ENCODE measurements around the gene DENND2C. TPM values are rescaled to one million over a fixed set of nuclear protein-coding genes. Genes with fewer than 3 reads are reported as not detected.

The DENND2C gene
- total and polyA plus RNA-seq, 2 of the 13 experiments (the other 11 are each of a cell fraction or from before 2014, with no cell fraction given) = 0.08 to 0.33 TPM

- TF ChIP-seq ZBTB49 (CRISPR knock-in tag; IDR thresholded peaks at IDR 0.05; ENCODE audit: borderline replicate concordance) (no peak), MAFG (CRISPR knock-in tag; IDR thresholded peaks at IDR 0.05) (no peak), ZNF263 (CRISPR knock-in tag; IDR thresholded peaks at IDR 0.05) (no peak), ZNF329 (CRISPR knock-in tag; IDR thresholded peaks at IDR 0.05; ENCODE audit: low read depth) (no peak), PLSCR1 (CRISPR knock-in tag; IDR thresholded peaks at IDR 0.05; ENCODE audit: borderline replicate concordance) (no peak), GTF3A (CRISPR knock-in tag; conservative IDR thresholded peaks at IDR 0.05) (no peak), HNRNPH1 (optimal IDR thresholded peaks at IDR 0.05; ENCODE audit: low read depth, low read length) (no peak), MEIS1 (CRISPR knock-in tag; IDR thresholded peaks at IDR 0.05; ENCODE audit: borderline replicate concordance) (no peak), RORA (CRISPR knock-in tag; IDR thresholded peaks at IDR 0.05) (no peak), SP140L (CRISPR knock-in tag; IDR thresholded peaks at IDR 0.05; ENCODE audit: borderline replicate concordance) (no peak), PRDM15 (CRISPR knock-in tag; IDR thresholded peaks at IDR 0.05) (no peak)
Observed at GRCh38 chr1:114690148-114690547, 20.3 kb upstream of the DENND2C start (continued).
